MM.1S (cell line): Measurements from ENCODE around the gene MID1.

Experiments
- DNase-seq: peaks from one replicate; pipeline ENCODE4 v3.0.0-alpha.2; 2015
- H2AFZ ChIP-seq: fragments of 300-600 bp; sonication (generic); 2 replicates; pipeline ENCODE4 v1.6.0; 2016; ENCODE audit warnings: antibody characterized with exemption, low read length
- H3F3A ChIP-seq: fragments of 300-600 bp; sonication (generic); 2 replicates; pipeline ENCODE4 v1.6.1; 2016; ENCODE audit warnings: mild to moderate bottlenecking, antibody characterized with exemption, low read length, moderate library complexity, mixed read lengths; ENCODE audit not compliant: insufficient read depth
- H3K27ac ChIP-seq: fragments of 300-600 bp; sonication (generic); 2 replicates; pipeline ENCODE4 v1.5.1; 2016; ENCODE audit warnings: mild to moderate bottlenecking, low read length
- H3K27me3 ChIP-seq: fragments of 300-600 bp; sonication (generic); replicated peaks from 2 replicates; pipeline ENCODE4 v1.6.0; 2016; ENCODE audit warnings: low read length; ENCODE audit not compliant: insufficient read depth
- H3K36me3 ChIP-seq: fragments of 300-600 bp; sonication (generic); replicated peaks from 2 replicates; pipeline ENCODE4 v1.6.1; 2016; ENCODE audit warnings: mild to moderate bottlenecking, low read length, mixed read lengths; ENCODE audit not compliant: insufficient read depth
- H3K4me1 ChIP-seq: fragments of 300-600 bp; sonication (generic); 2 replicates; pipeline ENCODE4 v1.6.1; 2016; ENCODE audit warnings: low read length, mixed read lengths
- H3K4me2 ChIP-seq: fragments of 300-600 bp; sonication (generic); 2 replicates; pipeline ENCODE4 v1.6.0; 2016; ENCODE audit warnings: low read depth, low read length
- H3K4me3 ChIP-seq: fragments of 300-600 bp; sonication (generic); 2 replicates; pipeline ENCODE4 v1.5.1; 2016; ENCODE audit warnings: low read length, mixed read lengths
- H3K79me2 ChIP-seq: fragments of 300-600 bp; sonication (generic); 2 replicates; pipeline ENCODE4 v1.6.1; 2016; ENCODE audit warnings: mixed run types, low read length, mixed read lengths
- H3K9ac ChIP-seq: fragments of 300-600 bp; sonication (generic); 2 replicates; pipeline ENCODE4 v1.6.1; 2016; ENCODE audit warnings: low read length, mixed read lengths
- H3K9me2 ChIP-seq: fragments of 300-600 bp; sonication (generic); replicated peaks from 2 replicates; pipeline ENCODE4 v1.6.1; 2016; ENCODE audit warnings: mild to moderate bottlenecking, low read length, mixed read lengths; ENCODE audit not compliant: insufficient read depth
- H3K9me3 ChIP-seq: fragments of 300-600 bp; sonication (generic); replicated peaks from 2 replicates; pipeline ENCODE4 v1.6.1; 2016; ENCODE audit warnings: mild to moderate bottlenecking, low read length, mixed read lengths; ENCODE audit not compliant: insufficient read depth
- H4K20me1 ChIP-seq: fragments of 300-600 bp; sonication (generic); 2 replicates; pipeline ENCODE4 v1.6.1; 2016; ENCODE audit warnings: mild to moderate bottlenecking, low read length, moderate library complexity, mixed read lengths; ENCODE audit not compliant: insufficient read depth
- EZH2 ChIP-seq: fragments of 300-600 bp; sonication (generic); optimal IDR thresholded peaks from 2 replicates; pipeline ENCODE3; 2017; ENCODE audit warnings: low read depth, mild to moderate bottlenecking, antibody characterized with exemption, low read length, mixed read lengths
- EZH2phosphoT487 ChIP-seq: fragments of 300-600 bp; sonication (generic); IDR thresholded peaks from 2 replicates; pipeline ENCODE4 v1.6.1; 2018; ENCODE audit warnings: antibody characterized with exemption, low read length
- TF ChIP-seq, protein P1 (sequence below): fragments of 300-600 bp; sonication (generic); IDR thresholded peaks from 2 replicates; pipeline ENCODE4 v1.5.1; 2016; ENCODE audit warnings: antibody characterized with exemption, low read length, mixed read lengths

The MID1 gene

DNA sequence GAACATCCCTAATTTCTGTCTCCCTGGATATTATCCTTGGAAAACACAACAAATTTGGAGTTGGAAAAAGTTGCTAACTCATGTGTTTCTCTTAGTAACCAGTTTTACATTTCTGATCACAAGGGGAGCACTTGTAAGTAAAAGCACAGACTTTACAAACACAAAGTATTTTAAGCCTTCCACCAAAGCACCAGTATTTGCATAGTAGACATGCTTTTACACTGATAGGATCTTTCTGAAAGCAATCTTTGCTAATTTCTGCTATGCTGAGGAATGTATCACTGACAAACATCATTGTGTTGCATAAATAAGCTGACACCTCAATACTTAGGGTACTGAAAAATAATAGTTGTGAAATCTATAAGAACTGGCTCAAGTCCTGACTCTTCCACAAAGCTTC is 100.6 kb downstream of the MID1 start:
- Histone ChIP-seq H3K9me2 (no peaks in the 10 kb centered on the region), H3K27me3 (no peaks in the 10 kb centered on the region), H3K27ac (no peak overlapping the region), H3K36me3 (no peaks in the 10 kb centered on the region), H3K79me2 (no peaks in the 10 kb centered on the region), H3K4me1 (no peaks in the 10 kb centered on the region), H3K4me2 (no peak overlapping the region), H2AFZ (no peak overlapping the region), H4K20me1 (no peaks in the 10 kb centered on the region), H3K9ac (no peak overlapping the region), H3K9me3 (no peaks in the 10 kb centered on the region), H3F3A (no peaks in the 10 kb centered on the region), H3K4me3 (no peak overlapping the region)
- TF ChIP-seq EZH2 (no peak), EZH2phosphoT487 (no peak)
- TF ChIP-seq, protein P1, sequence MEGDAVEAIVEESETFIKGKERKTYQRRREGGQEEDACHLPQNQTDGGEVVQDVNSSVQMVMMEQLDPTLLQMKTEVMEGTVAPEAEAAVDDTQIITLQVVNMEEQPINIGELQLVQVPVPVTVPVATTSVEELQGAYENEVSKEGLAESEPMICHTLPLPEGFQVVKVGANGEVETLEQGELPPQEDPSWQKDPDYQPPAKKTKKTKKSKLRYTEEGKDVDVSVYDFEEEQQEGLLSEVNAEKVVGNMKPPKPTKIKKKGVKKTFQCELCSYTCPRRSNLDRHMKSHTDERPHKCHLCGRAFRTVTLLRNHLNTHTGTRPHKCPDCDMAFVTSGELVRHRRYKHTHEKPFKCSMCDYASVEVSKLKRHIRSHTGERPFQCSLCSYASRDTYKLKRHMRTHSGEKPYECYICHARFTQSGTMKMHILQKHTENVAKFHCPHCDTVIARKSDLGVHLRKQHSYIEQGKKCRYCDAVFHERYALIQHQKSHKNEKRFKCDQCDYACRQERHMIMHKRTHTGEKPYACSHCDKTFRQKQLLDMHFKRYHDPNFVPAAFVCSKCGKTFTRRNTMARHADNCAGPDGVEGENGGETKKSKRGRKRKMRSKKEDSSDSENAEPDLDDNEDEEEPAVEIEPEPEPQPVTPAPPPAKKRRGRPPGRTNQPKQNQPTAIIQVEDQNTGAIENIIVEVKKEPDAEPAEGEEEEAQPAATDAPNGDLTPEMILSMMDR, result no peak
- DNase-seq, result no peak

DNA sequence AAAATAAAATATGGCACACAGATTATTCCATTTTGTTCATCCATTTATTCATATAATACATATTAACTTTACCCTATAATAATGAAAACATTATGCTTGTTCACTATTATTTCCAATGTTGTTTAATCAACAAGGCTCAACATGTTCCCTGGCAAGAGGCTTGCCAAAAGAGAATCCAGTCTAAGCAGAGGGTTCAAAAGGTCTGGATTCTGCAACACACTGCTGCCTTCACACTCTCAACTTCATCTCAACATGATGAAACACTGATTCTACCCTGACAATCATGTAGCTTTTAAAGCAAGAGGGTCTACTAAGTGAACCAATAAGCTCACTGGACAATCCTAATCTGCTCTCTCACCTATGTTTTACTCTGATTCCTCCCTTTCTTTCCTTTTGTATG is 101.1 kb downstream of the MID1 start:
- Histone ChIP-seq H3F3A (no peaks in the 10 kb centered on the region), H3K4me1 (no peaks in the 10 kb centered on the region), H3K4me3 (no peak overlapping the region), H3K9me2 (no peaks in the 10 kb centered on the region), H3K27ac (no peak overlapping the region), H4K20me1 (no peaks in the 10 kb centered on the region), H2AFZ (no peak overlapping the region), H3K4me2 (no peak overlapping the region), H3K27me3 (no peaks in the 10 kb centered on the region), H3K36me3 (no peaks in the 10 kb centered on the region), H3K9ac (no peak overlapping the region), H3K79me2 (no peaks in the 10 kb centered on the region), H3K9me3 (no peaks in the 10 kb centered on the region)
- TF ChIP-seq, protein P1, result no peak
- TF ChIP-seq EZH2, result no peak
- no peak for TF ChIP-seq EZH2phosphoT487
- DNase-seq, result no peak

DNA sequence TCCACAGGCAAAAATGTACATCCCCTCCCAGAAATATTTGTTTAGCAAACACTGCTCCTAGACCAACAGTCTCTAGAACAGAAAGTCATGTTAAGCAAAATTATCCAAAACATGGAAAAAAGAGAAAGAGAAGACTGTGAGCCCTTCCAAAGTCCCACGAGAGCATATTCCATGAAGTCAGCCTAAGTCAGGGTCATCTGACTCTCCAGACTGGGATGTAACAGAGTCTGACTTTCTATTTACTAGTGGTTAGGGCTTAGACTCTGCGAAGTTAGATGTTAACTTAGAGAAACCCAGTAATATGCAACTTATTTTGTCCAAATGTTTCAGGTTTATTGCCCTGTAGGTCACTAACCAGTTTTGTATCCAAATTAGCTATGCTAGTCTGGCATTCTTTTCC is 102.3 kb downstream of the MID1 start:
- no peaks in the 10 kb centered on the region for H3K36me3 ChIP-seq
- no peaks in the 10 kb centered on the region for H3F3A ChIP-seq
- no peaks in the 10 kb centered on the region for H3K4me1 ChIP-seq
- H3K9me3 ChIP-seq, result no peaks in the 10 kb centered on the region
- H3K27ac ChIP-seq, result no peak overlapping the region
- no peak overlapping the region for H3K4me2 ChIP-seq
- no peaks in the 10 kb centered on the region for H3K27me3 ChIP-seq
- H2AFZ ChIP-seq, result no peak overlapping the region
- no peak overlapping the region for H3K4me3 ChIP-seq
- no peaks in the 10 kb centered on the region for H4K20me1 ChIP-seq
- no peak for DNase-seq
- no peak for TF ChIP-seq EZH2phosphoT487
- TF ChIP-seq EZH2, result no peak
- H3K9ac ChIP-seq, result no peak overlapping the region
- H3K9me2 ChIP-seq, result no peaks in the 10 kb centered on the region
- no peaks in the 10 kb centered on the region for H3K79me2 ChIP-seq

DNA sequence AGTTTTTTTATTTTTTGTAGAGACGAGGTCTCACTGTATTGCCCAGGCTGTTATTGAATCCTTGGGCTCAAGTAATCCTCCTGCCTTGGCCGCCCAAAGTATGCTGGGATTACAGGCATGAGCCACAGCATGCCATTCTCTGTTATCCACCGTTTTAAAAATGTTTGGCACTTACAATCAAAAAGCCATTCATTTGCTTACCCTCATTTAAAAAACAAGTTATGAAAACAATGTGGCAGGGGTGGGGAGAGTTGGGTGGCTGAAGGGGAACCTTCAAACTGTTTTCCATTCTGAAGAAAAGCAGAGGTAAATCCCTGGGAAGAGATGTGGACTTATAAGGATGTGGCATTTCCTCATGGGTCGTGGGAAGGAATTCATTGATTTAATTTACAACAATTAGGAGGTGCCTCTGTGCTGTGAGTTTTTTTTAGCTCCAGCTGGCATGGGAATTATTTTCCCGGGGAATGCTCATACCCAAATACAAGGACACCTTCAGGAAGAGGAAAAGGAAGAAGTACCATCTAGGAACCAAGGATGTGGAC is 103.5 kb downstream of the MID1 start:
- H3K4me1 ChIP-seq, result no peaks in the 10 kb centered on the region
- TF ChIP-seq EZH2 (no peak), EZH2phosphoT487 (no peak)
- TF ChIP-seq, protein P1, result no peak
- H3K79me2 ChIP-seq, result no peaks in the 10 kb centered on the region
- no peak overlapping the region for H3K4me2 ChIP-seq
- H3K4me3 ChIP-seq, result no peak overlapping the region
- no peak overlapping the region for H2AFZ ChIP-seq
- no peak for DNase-seq
- no peaks in the 10 kb centered on the region for H3K9me2 ChIP-seq
- H3K9me3 ChIP-seq, result no peaks in the 10 kb centered on the region
- H3K9ac ChIP-seq, result no peak overlapping the region
- no peak overlapping the region for H3K27ac ChIP-seq
- H3K27me3 ChIP-seq, result no peaks in the 10 kb centered on the region
- no peaks in the 10 kb centered on the region for H4K20me1 ChIP-seq
- no peaks in the 10 kb centered on the region for H3K36me3 ChIP-seq
- H3F3A ChIP-seq, result no peaks in the 10 kb centered on the region
